Stimulated activated CD4-positive, alpha-beta T cell treated with anti-CD3 and anti-CD28 coated beads, Interleukin-1b, Interleukin-23, amount 100 ng/mL, for 1 hour (primary cell): ENCODE results near the gene CD160.
"Not testable (repeated sequence)": the region's sequence is repeated elsewhere in the genome, so short reads cannot be mapped to it uniquely, and the experiment has no call there.

Source experiments
- DNase-seq, 2 donors: peaks; one replicate each; pipeline ENCODE4 v3.0.0-alpha.2; 2020; ENCODE audit warnings: low read depth in 2 of 2

CD160 gene

DNA sequence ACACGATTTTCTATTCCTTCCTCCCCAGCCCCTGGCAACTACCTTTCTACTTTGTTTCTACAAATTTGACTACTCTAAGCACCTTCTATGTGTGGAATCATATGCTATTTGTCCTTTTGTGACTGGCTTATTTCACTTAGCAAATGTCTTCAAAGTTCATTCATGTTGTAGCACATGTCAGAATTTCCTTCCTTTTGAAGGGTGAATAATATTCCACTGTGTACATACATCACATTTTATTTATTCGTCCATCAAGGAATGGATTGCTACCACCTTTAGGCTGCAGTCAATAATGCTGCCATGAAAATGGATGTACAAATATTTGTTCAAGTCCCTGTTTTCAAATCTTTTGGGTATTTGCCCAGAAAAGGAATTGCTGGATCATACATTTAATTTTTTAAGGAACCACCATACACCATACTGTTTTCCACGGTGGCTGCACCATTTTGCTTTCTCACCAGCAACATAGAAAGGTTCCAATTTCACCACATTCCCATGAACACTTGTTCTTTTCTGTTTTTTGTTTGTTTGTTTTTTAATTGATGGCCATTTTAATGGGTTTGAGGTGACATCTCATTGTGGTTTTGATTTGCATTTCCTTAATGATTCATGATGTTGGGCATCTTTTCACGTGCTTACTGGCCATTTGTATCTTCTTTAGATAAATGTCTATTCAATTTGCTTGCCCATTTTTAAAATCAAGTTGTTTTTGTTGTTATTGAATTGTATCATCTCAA is 8.8 kb upstream of the CD160 start:
- DNase-seq, result no peak

DNA sequence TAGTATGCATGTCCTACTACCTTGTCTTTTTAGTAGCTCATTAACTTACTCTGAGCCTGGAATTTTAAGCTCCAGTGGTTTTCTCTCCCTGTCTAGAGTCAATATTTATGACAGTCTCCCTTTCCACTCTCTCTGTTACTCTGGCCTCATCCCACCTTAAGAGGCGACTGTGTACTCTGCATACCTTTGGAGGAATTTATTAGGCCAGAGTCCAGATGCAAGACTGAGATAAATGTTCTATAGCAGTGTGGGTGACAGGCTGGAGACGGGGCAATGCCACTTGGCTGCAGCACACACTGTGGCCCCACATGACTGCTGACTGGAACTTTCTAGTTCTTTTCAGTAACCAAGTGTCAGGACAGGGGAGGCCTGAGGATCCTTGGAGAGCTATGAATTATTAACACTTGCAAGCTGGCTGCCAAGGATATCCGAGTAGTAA is 8.1 kb upstream of the CD160 start:
- no peak for DNase-seq

DNA sequence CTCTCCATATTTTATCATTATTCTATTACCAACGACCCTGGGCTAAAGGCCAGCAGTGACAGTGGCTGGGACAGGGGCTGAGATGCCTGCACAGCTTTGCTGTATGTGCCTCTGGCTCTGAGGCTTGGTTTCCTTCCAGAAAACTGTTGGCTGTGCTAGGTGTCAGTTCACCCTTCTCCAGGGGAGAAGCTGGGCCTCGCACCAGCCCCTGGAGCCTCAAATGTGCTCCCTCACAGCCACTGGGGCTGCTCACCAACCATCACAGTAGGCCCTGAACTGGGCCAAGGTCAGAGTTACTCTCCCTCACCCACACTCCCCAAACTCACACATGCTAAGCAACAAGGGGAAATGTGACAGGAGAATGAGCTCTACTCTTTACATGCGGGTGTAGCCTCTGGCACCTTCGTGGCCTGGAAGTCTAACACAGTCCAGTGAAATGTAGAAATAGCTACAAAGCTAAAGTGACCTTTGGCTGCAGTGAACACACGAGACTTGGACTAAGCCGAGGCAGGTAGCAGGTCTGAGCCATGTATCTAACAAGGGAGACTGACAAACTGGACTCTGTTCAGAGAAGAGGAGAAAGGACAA is 4.7 kb upstream of the CD160 start:
- DNase-seq, result no peak

DNA sequence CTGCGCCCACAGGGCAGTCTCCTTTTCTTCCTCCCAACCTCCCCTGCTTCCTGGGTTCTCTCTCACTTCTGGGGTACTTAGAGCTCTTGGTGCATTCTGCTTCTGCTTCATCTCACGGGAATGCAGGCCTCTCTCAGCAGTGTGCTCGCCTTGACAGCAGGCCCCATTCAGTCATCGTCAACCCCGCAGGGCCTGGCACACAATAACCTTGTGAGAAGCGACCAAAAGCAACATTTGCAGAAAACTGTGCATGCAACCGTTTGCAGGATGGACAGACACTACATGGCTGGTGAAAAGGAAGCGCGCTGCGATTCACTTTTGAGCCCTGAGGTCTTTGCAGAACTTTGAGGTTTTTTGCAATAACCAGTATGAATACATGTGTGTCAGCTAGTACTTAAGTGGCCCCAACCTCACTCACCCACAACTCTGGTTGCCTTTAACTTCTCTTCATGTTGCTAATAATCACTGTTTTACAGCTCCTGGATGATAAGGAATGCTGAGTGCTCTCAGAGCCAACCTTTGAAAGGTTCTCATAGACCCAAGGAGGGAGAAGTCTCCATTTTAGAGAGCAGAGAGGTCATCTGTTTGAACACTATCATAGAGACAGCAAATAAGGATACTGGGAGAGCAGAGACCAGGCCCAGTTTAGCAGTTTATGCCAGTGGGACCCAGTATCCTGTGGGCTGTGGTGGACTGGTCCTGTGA is 2.5 kb upstream of the CD160 start:
- DNase-seq, result no peak

DNA sequence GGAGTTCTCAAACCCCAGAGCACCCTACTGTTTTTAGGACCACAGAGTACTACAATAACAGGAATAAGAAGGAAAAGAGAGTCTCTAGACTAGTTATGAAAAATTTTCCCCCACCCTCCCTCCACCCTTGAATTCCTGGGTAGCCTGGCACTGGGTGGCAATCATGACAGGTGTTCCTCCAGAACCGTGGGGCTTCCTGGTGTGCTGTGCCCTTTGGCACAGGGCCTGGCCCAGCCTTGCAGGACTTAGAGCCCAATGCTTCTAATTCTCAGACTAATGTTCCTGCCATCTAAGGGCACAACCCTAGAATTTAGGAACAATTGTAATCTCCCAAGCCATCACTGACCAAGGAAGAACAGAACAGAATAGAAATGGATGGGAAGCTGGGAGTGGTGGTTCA is 1.5 kb upstream of the CD160 start:
- DNase-seq, result no peak

DNA sequence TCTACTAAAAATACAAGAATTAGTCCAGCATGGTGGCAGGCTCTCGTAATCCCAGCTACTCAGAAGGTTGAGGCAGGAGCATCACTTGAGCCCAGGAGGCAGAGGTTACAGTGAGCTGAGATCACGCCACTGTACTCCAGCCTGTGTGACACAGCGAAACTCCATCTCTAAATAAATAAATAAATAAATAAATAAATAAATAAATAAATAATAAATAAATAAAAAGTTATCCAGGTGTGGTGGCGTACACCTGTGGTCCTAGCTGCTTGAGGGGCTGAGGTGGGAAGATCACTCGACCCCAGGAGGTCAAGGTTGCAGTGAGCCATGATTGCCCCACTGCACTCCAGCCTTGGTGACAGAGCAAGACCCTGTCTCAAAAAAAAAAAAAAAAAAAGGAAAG is 834 bp upstream of the CD160 start:
- not testable (repeated sequence) for DNase-seq

DNA sequence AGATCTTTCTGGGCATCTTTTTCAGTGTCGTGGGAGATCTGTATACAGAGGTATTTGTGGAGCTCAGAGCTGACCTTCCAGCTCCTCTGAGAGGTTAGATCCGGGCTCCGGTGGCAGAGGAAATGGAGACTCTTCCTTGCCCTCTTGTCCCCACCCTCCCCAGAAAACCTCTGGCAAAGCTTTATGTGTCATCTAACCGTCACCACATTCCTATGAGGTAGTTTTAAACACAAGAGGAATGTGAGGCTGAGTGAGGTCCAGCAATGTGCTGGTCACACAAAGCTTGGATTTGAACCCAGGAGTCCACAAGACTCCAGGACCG is 1.2 kb downstream of the CD160 start:
- no peak for DNase-seq

DNA sequence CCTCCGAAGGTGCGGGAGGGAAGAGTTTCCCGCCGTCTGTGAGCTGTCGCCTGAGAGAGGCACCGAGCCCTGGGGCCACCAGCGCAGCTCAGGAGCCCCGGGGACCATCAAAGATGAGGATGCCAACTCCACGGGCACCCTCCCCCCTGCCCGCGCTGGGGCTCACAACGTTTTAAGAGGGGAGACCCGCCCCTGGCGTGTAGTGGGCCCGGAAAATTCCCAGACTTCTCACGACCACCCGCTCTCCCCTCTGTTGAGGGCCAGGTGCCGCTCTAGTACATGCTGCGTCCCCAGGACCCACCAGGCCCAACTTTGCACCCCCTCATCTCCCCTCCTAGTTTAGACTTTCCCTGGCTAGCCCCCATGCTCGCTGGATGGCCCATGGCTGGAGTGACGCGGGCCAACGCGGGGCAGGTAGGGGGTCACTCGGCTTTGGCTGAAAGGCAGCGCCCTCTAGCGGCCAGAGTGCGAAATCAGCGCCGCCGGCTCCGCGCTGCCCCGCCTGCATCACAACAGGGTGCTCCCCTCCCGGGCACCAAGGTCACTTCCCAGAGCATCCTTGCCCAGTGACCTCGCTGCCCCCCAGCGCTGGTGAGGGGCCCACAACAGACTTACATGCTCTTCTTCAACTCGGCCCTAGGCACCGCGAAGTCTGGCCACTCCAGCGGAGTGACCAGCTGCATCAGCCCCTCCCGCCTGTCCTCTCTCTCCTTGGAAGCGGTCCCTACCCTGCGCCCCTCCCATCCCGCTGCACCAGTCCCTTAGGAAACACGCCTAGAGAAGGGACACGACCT is 1.8 kb downstream of the CD160 start:
- DNase-seq, result peak; percentile 26 to 57

DNA sequence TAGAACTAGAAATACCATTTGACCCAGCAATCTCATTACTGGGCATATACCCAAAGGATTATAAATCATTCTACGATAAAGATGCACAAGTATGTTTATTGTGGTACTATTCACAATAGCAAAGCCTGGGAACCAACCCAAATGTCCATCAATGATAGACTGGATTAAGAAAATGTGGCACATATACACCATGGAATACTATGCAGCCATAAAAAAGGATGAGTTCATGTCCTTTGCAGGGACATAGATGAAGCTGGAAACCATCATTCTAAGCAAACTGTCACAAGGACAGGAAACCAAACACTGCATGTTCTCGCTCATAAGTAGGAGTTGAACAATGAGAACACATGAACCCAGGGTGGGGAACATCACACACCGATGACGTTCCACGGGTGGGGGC is 6.9 kb downstream of the CD160 start:
- not testable (repeated sequence) for DNase-seq

DNA sequence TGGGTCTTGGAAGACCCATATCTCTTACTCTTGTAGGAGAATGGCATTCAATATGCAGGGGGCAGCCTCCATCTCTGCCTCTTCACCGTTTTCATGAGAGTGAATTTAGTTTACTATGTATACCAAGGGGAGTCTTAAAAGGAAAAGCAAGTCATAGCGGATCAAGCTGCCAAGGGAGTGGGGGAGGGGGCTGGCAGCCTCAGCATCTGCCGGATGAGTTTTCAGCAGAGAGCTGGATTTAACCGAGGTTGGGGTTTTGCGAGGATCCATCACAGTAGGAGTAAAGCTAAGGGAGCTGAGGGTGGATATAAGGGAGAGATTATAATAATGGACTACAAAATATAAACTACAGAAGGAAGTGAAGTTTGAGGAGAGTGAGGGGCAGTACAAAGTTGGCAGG is 9.9 kb downstream of the CD160 start:
- no peak for DNase-seq

DNA sequence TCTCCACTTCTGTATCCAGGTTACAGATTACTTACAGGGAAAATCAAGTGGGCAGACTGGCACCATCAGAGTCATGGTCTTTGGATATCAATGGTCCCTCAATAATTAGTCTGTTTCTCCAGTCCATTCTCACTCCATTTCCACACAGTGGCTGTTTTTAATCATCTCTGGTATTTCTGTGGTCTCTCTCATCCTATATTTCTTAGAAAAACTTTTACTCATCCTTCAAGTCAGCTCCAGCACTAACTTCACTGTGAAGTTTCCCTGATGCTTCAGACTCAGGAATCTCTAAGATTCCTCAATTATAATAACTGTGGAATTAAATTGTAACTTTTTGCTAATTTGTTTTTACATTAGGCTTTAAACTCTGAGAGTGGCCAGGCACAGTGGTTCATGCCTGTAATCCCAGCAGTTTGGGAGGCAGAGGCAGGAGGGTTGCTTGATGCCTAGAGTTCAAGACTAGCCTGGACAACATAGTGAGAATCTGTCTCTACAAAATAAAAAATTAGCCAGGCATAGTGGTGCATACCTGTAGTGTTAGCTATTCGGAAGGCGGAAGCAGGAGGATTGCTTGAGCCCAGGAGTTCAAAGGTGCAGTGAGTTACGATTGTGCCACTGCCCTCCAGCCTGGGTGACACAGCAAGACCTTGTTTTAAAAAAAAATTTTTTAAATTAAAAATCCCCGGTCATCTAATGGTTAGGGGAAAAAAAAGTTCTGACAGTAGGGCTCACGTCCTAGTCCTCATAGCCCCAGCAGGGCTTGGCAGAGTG is 10.6 kb downstream of the CD160 start:
- no peak for DNase-seq

DNA sequence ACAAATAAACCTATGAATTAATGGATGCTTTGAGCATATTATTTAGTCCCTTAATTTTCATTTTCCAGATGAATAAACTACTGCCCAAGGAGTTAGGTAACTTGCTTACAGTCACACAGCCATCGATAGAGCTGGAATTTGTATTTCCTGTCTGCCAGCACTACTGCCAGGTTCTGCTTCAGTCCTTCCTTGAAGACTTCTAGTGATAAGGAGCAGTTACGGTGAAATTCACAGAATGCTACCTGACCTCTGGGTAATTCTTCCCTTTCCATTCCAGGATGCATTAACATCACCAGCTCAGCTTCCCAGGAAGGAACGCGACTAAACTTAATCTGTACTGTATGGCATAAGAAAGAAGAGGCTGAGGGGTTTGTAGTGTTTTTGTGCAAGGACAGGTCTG is 11.2 kb downstream of the CD160 start:
- no peak for DNase-seq

DNA sequence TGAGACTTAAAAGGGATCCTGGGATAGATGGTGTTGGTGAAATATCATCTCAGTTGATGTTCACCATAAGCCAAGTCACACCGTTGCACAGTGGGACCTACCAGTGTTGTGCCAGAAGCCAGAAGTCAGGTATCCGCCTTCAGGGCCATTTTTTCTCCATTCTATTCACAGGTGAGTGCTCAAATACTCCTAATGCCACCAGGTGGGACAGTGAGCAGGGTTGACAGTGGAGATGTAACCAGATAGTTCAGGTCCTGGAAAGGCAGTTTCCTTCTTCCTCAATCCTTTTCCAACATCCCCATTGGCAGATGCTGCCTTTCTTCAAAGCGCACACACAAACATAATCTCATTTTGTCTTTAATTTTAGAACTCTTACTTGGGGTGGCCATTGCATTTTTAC is 11.6 kb downstream of the CD160 start:
- DNase-seq, result no peak

DNA sequence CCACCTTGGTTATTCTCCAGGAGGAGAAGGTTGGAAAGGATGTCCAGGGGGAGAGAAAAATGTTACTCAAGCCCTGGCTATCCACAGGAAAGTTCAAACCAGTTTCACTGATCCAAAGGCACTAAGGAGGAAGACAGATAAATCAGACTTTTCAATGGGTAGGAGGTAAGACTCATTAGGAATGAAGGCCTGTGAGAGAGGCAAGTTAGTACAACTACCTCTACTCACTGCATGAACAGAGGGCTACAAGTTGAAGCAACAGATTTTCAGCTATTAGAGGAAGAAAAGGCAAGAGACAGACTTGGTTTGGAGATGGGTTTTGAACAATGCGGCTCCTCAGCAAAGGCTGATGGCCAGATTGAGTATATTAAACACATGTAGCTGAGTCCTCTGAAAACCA is 16.9 kb downstream of the CD160 start:
- no peak for DNase-seq

DNA sequence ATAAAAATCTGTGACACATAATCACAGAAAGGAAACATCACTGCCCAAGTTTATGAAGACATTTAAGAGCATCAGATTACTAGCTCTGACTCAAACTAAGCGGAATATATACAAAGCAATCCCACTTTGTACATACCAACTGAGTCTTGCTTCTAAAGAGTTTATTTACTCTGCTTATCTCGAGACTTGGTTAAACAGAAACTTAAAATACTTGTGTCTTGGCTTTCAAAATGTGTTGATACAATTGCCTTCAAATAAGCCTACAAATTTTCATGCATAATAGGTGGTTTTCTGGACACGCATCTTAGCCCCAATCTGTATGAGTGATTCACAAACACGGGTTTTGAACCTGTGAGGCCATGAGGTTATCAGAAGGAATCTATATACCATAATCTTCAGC is 21.0 kb downstream of the CD160 start:
- DNase-seq, result no peak

DNA sequence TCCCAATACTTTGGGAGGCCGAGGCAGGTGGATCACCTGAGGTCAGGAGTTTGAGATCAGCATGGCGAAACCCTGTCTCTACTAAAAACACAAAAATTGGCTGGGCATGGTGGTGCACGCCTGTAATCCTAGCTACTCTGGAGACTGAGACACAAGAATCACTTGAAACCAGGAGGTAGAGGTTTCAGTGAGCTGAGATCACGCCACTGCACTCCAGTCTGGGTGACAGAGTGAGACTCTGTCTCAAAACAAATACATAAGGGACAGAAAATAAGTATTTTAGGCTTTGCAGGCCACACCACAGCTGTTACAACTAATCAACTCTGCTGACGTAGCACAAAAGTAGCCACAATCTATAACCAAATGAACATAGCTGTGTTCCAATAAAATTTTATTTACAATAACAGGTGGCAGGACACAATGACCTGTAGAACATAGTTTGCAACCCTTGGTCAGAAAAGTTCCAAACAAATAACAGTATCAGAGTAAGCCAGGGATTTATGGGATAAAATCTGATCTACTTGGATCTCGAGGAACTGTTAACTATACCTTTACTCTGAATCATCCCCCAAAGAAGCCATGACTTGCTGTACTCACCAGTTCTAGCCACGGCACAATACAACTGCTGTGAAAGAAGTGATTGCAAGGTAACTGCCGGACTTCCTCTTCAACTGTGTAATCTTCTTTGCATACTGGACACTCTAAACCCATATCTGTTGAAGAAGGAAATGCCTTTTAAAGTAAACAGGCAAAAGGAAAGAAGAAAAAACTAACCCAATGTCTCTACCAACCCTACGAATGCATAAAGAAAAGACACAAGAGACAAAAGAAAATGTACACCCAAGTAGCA is 28.3 kb downstream of the CD160 start:
- no peak for DNase-seq

DNA sequence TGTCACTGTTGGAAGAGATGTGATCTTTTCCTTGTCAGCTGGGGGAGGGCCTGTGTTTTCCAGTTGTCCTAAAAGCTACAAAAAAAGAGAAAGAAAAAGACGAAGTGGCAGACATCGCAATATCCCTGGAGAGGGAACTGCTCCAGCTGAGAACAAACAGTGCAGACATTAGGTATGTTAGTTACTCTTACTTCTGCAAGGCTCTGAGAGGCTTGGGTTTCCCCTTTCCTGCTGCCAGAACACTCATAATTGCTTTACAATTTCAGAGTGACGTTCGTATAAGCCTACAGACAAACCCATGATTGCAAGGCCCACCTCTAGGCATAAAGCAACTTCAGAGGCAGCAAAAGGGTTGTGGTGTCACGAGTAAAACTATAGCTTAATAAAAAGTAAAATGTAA is 31.1 kb downstream of the CD160 start:
- DNase-seq, result no peak

DNA sequence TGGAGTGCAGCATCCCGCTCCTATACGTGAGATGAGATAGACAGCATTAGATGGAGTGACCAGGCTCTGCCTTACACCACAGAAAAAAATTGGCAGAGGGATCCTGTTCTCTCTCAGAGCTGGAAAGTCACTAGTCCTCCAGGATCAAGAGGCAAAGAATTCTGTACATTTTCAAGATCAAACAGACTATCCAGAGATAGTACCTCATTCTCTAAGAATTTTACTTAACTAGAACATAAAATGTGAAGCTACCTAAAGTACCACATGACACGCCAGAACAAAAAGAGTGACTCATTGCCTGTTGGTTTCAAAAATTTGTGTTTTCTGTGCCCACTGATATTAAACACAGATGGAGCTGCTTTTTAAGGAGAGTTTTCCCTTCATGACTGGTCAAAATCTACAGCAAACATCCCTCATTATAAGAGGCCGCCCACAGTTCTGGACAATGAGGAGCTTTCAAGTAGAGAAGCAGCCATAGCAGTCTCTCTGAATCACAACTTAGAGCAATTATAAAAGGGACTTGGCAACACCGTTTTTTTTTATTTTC is 32.3 kb downstream of the CD160 start:
- DNase-seq, result no peak

DNA sequence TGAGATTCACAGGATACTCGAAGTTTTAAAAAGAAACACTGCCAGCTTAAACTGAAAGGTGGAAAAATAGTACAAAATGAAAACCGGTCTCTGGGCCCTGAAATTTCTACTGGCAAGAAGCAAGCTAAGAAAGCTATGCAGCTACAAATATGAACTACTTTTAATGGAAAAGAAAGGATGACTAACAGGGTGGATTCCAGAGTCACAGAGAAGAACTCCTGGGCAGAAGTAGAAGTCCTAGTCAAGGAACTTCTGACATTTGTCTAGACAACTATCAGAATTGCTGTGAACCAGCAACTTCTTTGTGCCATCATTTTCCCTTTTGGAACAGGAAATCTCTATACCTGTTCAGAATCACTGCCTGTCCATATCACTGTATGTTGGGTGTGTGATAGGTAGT is 38.1 kb downstream of the CD160 start:
- no peak for DNase-seq

DNA sequence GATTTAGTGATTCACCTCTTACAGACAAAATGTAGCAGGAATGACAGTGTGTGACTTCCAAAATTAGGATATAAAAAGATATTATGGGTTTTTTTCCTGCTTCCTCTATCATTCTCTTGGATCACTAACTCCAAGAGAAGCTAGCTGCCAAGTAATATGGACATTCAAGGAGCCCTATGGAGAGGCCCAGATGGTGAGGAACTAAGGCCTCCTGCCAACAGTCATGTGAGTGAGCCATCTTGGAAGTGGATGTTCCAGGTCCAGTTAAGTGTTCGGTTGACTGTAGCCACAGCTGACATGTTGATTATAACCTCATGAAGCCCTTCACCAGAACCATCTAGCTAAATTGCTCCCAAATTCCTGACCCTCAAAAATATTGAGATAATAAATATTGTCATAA is 38.8 kb downstream of the CD160 start:
- no peak for DNase-seq

DNA sequence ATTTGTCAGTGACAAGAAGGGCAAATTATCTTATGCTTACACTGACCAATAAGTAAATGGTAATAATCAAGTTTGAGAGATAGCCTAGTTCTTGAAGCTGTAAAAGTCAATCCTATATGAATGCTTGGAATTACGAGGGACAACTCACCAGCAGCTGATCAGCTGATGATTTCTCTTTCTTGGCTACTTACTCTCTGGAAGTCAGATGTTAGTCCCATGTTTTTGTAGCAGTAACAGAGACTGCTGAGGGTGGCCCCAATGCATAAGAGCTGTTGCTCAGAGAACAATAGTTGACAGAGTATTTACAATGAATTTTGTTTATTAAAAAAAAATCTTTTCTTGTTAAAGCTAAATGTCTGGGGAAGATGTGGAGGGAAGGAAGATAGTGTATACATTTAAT is 39.3 kb downstream of the CD160 start:
- no peak for DNase-seq
